Stimulated activated CD4-positive, alpha-beta T cell treated with anti-CD3 and anti-CD28 coated beads, TNF-alpha, amount 100 ng/mL, for 4 hours (primary cell): ENCODE measurements around the gene AGBL5.
"Not testable (repeated sequence)": the region's sequence is repeated elsewhere in the genome, so short reads cannot be mapped to it uniquely, and the experiment has no call there.

Experiments
- DNase-seq, 3 experiments: peaks; one replicate each; pipeline ENCODE4 v3.0.0-alpha.2; 2020; ENCODE audit warnings: low read depth in 3 of 3

Gene AGBL5

GRCh38 chr2:27091746-27092695 lies 40.6 kb downstream of the AGBL5 start:
- DNase-seq: no peak

GRCh38 chr2:27092696-27093429 lies 41.4 kb downstream of the AGBL5 start:
- no peak for DNase-seq

GRCh38 chr2:27093430-27094352 lies 42.2 kb downstream of the AGBL5 start:
- DNase-seq: no peak

GRCh38 chr2:27094353-27094984 lies 43.0 kb downstream of the AGBL5 start:
- DNase-seq: no peak

GRCh38 chr2:27095427-27095744 lies 43.9 kb downstream of the AGBL5 start:
- DNase-seq: no peak

GRCh38 chr2:27095745-27096651 lies 44.5 kb downstream of the AGBL5 start:
- no peak for DNase-seq

DNA sequence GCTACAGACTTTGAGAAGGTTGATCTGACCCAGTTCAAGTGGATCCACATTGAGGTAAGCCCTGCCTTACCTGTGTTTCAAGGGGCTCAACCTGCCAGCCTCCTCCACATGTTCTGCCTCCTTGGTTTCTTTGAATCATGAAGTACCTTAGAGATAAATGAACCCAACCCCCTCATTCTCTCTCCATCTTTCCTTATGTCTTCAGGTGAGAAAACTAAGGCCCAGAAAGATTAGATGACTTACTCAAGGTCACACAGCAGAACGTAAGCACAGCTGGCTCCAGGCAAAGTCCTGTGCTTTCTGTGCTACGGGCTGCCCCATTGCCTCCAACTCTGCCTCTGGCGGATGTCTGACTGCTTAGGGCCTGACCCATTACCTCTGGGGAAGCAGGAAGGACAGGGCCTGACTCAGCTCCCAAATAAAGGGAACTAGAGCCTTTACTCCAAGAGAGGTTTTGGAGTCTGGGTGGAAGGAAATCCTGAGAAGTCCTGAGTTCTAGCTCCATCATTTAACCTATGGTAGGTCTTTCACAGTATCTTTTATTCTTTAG lies 45.4 kb downstream of the AGBL5 start:
- no peak for DNase-seq

DNA sequence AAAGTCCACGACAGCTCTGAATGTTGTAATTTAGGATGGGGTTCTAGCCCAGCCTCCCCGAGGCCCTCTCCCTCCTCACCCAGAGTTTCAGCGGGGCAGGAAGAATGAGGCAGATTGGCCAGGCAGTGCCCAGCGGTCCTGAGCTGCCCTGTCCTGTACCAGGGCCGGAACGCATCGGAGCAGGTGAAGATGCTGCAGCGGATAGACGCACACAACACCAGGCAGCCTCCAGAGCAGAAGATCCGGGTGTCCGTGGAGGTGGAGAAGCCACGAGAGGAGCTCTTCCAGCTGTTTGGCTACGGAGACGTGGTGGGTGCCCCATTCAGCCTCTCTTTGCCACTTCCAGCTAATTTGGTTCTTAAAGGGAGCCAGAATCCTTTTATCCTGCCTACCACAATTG lies 45.9 kb downstream of the AGBL5 start:
- DNase-seq: no peak

GRCh38 chr2:27099334-27099955 lies 48.0 kb downstream of the AGBL5 start:
- DNase-seq: no peak

GRCh38 chr2:27100036-27100435 lies 48.6 kb downstream of the AGBL5 start:
- no peak for DNase-seq

DNA sequence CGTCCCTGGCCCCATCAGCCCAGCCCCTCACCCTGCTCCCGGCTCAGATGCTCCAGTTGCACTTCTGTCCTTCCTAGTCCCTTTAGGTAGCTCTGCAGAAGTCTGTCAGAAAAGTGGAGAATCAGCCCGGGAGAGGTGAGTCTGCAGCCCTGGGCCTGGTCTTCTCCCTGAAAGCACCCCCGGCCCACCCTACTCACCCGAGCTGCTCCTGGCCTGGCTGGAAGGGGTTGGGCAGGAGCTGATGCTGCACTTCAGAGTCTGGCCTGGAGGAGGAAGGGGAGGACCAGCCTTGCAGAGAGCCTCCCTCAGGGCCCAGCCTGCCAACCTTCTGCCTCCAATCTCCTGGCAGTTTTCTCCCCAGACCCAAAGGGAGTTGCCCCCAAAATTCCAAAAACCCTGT lies 50.9 kb downstream of the AGBL5 start:
- no peak for DNase-seq

DNA sequence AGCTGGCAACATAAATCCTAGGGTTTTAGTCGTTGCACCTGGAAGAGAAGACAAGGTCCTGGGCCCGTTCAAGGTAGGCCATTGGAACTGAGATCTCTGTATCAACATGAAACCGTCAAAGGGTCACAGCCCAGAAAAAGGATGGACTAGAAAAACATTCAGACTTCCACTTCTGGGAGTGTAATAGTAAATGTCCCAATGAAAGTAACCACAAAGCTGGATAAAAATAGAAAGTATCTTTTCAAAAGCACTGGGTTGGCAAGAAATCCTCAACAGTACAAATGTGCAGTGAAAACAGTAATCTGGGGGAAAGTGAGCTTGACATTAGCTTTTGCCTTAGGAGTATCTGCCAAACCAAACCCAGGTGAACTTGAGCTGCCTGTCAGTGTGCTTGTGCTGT lies 54.5 kb downstream of the AGBL5 start:
- DNase-seq: no peak

- DNase-seq: no peak
These were observed 56.8 kb downstream of the AGBL5 start for GRCh38 chr2:27108221-27108620.

DNA sequence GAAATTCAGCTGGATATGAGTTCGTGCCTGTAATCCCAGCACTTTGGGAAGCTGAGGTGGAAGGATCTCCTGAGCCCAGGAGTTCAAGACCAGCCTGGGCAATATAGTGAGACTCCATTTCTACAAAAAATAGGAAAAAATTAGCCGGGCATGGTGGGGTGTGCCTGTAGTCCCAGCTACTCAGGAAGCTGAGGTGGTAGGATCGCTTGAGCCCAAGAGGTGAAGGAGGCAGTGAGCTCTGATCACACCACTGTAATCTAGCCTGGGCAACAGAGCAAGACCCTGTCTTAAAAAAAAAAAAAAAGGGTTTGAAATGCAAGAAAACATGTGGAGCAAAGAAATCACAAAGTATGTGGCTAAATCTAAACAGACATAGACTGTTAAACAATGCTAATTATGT lies 57.6 kb downstream of the AGBL5 start:
- no peak for DNase-seq

- not testable (repeated sequence) for DNase-seq
These were observed 59.3 kb downstream of the AGBL5 start for GRCh38 chr2:27110603-27111352.

DNA sequence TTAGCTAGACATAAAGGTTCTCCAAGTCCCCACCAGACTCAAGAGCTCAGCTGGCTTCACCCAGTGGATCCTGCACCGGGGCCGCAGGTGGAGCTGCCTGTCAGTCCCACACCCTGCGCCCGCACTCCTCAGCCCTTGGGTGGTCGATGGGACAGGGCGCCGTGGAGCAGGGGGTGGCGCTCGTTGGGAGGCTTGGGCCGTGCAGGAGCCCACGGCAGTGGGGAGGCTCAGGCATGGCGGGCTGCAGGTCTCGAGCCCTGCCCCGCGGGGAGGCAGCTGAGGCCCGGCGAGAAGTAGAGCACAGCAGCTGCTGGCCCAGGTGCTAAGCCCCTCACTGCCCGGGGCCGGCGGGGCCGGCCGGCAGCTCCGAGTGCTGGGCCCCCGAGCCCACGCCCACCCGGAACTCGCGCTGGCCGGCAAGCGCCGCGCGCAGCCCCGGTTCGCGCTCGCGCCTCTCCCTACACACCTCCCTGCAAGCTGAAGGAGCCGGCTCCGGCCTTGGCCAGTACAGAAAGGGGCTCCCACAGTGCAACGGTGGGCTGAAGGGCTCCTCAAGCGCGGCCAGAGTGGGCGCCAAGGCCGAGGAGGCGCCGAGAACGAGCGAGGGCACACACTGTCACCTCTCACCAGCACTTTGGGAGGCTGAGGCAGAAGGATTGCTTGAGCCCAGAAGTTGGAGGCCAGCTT lies 60.1 kb downstream of the AGBL5 start:
- not testable (repeated sequence) for DNase-seq

- no peak for DNase-seq
These were observed 64.1 kb downstream of the AGBL5 start for GRCh38 chr2:27115519-27115918.

GRCh38 chr2:27117995-27118524 lies 66.6 kb downstream of the AGBL5 start:
- no peak for DNase-seq
